Dedifferentiated amniotic fluid mesenchymal stem cell (primary cell): ENCODE data around the gene AHR.
A peak's percentile ranks its signal among the peaks of the same experiment; 100 is the strongest.
"Not testable (repeated sequence)": the region's sequence is repeated elsewhere in the genome, so short reads cannot be mapped to it uniquely, and the experiment has no call there.

Experiments
- DNase-seq: peaks from one replicate; pipeline ENCODE4 v3.0.0-alpha.2; 2016; ENCODE audit errors: extremely low spot score

The AHR gene

DNA sequence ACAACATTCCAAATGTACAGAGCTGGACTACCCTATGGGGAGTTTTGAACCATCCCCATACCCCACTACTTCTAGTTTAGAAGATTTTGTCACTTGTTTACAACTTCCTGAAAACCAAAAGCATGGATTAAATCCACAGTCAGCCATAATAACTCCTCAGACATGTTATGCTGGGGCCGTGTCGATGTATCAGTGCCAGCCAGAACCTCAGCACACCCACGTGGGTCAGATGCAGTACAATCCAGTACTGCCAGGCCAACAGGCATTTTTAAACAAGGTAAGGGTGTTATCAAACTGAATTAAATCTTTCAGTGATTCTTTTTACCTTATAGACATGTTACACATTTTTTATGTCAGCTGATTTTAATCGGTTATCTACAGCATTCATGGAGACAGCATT is 41.5 kb downstream of the AHR start:
- no peak for DNase-seq

DNA sequence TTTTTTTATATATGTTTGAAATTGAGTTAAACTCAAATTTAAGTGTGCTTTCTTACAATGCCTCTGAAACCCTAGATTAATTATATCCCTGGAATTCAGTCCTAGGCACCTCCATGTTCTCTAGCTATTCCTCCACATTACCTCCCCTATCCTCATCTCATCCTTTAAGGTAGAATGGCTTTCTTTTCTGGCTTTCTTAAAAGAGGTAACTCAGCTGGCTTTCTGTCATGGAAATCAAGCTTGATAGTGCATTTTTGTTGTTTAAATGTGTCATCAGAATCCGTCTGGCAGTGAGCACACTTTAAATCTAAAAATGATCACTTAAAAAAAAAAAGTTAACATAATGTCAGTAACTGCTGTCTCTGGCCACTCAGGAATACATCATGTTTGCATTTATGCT is 42.2 kb downstream of the AHR start:
- no peak for DNase-seq

DNA sequence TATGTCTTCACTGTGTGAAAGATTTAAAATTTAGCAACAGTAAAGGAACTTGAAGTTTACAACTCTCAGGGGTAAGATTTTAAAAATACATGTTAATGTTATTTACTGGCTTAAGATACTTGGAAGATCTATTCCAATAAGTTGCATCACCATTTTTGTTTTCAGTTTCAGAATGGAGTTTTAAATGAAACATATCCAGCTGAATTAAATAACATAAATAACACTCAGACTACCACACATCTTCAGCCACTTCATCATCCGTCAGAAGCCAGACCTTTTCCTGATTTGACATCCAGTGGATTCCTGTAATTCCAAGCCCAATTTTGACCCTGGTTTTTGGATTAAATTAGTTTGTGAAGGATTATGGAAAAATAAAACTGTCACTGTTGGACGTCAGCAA is 44.3 kb downstream of the AHR start:
- no peak for DNase-seq

DNA sequence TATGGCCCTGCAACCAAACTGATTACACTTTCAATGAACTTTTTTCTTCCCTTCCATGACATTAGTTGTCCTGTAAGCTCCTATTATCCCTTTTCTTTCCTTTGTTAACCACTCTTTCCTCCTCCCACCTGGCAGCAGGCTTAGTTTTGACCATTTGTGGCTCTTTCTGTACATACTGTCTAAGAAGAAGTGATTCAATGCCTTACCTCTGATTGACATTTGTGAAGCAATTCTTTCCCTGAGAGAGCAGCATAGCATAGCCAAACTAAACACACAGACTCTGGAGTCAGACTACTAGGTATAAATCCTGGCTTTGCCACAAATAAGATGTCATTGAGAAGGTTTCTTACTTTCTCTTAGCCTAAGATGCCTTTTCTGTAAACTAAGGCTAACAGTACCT is 48.9 kb downstream of the AHR start:
- DNase-seq, result no peak

DNA sequence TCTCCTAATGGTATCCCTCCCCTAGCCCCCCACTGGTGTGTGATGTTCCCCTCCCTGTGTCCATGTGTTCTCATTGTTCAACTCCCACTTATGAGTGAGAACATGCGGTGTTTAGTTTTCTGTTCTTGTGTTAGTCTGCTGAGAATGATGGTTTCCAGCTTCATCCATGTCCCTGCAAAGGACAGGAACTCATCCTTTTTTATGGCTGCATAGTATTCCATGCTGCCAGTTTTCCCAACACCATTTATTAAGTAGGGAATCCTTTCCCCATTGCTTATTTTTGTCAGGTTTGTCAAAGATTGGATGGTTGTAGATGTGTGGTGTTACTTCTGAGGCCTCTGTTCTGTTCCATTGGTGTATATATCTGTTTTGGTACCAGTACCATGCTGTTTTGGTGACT is 50.5 kb downstream of the AHR start:
- DNase-seq, result not testable (repeated sequence)

DNA sequence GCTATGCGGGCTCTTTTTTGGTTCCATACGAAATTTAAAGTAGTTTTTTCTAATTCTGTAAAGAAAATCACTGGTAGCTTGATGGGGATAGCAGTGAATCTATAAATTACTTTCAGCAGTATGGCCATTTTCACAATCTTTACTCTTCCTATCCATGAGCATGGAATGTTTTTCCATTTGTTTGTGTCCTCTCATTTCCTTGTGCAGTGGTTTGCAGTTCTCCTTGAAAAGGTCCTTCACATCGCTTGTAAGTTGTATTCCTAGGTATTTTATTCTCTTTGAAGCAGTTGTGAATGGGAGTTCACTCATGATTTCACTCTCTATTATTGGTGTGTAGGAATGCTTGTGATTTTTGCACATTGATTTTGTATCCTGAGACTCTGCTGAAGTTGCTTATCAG is 51.9 kb downstream of the AHR start:
- not testable (repeated sequence) for DNase-seq

DNA sequence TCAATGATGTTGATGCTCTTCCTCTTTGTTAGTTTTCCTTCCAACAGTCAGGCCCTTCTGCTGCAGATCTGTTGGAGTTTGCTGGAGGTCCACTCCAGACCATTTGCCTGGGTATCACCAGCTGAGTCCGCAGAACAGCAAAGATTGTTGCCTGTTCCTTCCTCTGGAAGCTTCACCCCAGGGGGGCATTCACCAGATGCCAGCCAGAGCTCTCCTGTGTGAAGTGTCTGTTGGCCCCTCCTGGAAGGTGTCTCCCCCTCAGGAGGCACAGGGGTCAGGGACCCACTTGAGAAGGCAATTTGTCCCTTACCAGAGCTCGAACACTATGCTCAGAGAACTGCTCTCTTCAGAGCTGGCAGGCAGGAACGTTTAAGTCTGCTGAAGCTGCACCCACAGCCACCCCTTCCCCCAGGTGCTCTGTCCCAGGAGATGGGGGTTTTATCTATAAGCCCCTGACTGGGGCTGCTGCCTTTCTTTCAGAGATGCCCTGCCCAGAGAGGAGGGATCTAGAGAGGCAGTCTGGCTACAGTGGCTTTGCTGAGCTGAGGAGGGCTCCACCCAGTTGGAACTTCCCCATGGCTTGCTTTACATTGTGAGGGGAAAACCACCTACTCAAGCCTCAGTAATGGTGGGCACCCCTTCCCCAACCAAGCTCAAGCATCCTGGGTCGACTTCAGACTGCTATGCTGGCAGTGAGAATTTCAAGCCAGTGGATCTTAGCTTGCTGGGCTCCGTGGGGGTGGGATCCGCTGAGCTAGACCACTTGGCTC is 55.4 kb downstream of the AHR start:
- not testable (repeated sequence) for DNase-seq

DNA sequence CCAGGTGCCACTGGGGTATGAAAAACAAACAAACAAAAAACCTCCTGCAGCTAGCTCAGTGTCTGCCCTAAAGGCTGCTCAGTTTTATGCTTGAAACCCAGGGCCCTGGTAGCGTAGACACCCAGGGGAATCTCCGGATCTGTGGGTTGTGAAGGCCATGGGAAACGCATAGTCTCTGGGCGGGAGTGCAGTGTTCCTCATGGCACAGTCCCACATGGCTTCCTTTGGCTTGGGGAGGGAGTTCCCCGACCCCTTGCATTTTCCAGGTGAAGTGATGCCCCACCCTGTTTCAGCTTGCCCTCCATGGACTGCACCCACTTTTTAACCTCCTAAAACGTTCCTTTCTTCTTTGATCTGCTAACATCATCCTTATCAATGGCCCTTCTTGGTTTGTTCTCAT is 56.0 kb downstream of the AHR start:
- no peak for DNase-seq

DNA sequence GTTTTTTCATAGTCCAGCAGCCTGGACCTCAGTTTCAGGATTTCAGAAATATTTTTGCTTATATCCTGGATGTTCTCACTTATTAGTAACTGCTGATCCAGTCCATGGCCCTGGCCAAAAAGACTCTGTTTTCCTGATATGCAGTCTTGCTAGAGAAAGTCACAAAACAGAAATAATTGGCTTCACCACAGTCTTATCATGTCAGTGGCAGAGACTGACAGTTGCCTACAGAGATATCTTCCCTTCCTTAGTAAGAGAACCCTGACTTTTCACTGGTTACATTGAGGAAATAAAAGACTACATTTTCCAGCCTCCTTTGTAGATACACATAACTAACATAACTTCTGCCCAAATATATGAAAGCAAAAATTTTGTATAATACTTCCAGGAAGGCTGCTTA is 56.6 kb downstream of the AHR start:
- DNase-seq, result no peak

DNA sequence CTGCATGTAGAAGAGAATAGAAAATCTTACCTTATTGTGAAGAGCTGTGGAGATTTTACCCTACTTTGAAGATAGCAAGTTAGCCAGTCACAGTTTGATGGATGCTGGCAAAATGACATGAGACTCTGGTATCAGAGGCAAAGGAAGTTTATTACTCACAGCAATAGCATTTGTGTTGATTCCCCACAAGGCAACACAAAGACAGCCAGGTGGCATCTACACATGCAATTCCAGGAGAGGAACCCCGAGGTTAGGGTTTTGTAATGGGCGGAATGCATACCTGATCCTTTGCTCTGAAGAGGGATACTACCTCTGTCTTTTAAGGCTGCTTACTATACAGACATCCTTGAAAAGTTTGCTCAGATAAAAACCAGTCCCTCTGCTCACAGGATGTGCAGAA is 59.5 kb downstream of the AHR start:
- no peak for DNase-seq

DNA sequence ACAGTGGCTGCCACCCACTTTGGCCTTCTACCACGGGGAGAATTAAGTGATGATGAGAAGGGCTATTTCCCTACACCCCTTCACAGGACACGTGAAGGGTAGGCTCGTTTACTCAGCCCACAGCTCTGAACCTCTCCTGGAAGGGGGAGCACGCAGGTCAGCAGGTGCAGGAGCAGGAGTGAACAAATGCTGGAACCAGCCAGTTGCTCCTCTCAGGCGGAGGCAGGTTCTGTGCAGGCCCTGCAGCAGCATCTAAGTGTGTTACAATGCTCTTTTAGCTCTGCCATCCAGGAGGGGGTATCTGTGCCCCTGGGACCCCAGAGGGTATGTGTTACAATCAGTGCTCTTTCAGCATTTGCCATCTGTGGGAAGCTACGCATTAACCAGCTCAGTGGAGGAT is 61.2 kb downstream of the AHR start:
- DNase-seq, result no peak

DNA sequence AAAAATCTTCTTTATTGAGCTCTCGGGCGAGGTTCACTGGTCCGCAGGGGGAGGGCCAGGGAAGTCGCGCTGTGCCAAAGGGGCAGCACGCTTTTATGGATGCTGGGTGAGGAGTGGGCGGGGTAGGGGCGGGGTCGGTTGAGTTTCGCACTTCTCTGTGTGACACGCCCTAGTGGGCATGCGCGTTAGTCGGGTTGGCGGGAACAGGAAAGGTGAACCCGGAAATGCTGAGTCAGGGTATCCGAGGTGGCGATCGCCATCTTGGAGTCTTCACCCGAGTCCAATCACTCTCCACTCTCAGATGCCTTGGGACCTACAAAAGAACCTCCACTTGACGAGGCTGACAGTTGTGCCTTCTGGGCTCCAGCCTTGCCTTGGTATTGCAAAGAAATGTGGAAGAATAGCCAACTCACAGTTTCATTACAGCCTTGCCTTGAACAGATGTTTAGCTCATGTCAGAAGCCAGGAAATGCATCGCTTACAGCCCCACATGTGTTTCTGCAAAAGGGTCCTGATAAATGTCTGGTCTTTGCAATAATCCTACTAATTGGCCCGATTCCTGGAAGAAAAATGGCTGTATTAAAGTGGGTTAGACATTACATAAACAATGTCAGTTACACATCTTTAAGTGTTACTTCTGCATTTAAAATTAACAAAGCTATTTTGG is 64.1 kb downstream of the AHR start:
- DNase-seq, result no peak

DNA sequence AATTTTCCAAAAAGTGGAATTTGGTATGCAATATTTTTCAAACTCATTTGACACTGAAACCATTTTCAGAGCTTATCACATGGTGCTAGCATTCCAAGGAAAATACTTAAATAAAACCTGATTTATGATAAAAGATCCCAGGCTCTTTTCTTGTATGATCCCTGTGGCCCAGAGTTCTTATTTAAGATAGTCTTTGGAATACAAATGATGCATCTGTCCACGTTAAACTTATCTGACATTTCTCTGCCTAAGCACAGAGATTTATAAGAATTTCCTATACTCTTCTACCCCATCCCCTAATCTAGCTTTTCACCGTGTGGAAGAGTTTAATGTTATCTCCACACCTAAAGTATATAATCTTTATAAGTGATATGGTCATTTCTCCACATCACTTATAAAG is 66.2 kb downstream of the AHR start:
- DNase-seq, result no peak

DNA sequence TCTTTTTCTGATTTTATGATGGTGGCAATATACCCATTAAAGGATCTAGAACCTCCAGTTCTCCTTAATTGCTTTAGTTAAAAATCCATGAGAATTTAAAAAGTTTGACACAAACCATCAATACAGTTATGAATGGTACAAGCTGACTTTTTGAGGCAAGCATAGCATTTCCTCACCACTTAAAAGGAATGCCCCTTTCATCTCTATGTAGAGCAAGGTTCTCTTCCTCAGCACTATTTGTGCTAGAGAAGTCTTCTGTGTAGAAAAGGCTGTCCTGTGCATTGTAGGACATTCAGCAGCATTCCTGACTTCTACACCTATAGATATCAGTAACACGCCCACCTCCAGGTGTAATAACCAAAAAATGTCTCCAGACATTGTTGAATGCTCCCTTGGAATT is 67.3 kb downstream of the AHR start:
- no peak for DNase-seq

DNA sequence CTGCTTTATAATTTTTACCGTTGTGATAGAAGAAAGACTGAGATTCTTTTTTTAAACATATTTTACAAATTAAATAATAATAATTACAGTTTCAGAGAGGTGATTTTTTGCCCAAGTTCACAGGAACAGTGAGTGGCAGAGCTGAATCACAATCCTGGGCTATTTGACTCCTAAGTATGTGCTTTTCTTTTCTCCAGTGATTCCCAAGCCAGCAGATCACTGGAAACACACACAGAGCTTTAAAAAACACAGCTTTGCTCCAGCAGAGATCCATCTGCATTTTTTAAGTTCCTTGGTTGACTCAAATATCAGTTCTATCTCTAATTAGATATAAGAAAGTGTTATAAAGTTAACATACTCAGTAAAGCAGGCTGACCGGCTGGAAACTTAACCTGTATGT is 69.0 kb downstream of the AHR start:
- peak; percentile 54 for DNase-seq

DNA sequence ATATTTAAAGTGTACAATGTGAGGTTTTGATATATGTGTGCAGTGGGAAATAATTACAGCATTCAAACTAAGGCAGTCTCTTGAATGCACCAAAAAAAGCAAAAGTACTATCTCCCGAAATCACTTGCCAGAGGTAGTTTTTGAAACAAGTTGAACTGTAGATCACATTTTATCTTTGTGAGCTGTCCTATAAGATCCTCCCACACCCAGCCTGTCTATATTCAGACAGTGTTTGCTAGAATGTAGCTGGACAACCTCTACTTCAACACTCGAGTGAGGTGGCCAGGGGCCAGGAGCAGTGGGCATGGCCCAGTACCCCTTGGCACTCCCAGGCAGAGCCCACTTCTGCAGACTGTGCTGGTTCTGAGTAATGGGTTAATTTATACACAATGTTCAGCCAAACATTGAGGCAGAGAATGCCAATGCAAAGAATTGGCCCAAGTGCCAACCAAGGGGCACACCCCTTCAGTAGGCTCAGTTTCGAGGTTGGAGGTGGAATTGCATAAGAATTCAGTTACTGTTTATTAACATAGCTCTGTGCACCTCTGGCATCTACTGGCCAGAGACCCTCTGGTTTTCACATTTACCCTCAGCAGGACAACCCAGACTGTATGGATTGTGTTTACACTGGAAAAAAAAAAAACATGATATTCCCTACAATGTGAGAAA is 70.5 kb downstream of the AHR start:
- DNase-seq, result no peak

DNA sequence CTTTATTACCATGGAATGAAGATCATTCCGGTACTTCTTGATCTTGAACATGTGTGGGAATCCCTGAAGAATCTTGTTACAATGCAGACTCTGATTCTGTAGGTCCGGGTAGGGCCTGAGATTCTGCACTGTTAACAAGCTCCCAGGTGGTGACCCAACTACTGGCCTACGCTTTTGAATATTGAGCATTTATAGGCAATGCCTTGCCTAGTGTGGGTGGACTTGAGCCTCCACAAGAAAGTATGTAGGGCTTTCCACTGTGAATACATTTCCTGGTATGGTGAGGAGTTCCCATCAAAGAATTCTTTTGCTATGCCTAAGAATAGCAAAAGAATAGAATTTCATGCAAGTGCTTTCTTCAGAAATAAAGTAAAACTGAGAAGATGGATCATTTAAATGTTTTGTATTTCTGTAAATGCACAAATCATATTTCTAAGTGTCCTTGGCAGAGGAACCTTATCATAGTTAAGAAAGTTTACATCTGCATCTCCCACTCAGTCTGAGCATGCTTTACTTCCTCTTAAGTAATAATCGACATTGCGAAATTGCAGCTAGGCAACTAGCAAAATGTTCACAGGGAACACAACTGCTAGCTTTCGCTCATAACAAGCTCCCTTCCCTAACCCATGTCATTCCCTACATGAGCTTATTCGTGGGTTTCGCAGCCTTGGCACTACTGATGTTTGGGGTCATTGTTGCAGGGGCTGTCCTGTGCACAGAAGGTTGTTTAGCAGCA is 71.4 kb downstream of the AHR start:
- DNase-seq, result peak; percentile 87

DNA sequence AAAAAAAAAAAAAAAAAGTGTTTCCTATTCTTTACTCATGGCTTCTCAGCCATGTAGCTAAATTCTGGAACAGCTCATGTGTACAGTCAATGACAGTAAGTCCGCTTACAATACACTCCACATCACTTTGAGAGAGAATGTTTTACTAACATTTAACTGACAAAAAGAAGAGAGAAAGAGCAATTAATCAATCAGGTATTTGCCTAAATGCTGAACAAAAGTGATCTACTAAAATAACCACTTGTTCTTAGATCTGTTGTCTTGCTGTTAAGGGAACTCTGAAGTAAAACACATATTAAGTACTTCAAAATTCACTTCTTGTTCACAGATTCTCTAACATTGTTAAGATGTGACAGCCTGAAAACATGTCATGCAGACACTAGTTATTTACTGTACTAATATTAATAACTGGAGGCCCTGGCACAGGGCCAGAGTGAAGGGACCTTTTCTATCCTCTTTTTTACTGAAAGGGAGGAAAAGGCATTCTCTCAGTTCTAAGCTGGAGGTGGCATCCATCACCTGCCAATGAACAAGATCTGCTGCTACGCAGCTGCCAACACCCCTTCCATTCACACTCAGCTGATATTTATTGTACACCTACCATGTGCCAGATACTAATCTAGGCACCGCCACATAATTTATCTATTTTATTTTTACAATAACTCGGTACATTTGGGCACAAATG is 72.6 kb downstream of the AHR start:
- no peak for DNase-seq

DNA sequence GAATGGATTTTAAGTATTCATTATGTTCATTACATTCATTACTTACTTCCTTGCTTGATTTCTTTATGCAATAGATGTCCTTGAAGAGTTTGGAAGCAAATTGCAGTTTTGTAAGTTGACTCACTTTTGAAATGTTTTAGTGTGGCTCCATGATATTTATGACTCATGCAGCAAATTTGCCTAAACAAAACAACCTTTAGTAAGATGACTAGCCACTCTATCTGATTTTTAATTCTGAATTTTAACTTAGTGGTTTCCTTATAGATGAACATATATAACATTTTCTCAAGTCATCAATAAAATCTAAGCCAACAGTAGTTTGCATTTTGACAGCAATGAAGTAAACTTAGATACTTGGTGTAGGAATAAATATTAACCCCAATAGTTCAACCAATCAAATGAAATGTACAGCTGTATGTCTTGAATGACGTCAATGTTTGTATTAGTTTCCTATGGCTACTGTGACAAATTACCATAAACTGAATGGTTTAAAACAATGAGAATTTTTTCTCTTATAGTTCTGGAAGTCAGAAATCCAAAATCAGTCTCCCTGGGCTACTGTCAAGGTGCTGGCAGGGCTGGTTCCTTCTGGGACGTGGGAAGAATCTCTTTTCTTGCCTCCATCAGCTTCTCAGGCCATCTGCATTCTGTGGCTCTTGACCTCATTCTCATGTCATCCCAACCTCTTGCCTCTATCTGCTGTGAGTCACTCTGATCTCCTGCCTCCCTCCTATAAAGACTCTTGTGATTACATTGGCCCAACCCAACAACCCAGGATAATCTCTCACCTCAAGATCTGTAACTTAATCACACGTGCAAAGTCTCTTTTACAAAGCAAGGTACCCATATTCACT is 73.4 kb downstream of the AHR start:
- peak; percentile 98 for DNase-seq

DNA sequence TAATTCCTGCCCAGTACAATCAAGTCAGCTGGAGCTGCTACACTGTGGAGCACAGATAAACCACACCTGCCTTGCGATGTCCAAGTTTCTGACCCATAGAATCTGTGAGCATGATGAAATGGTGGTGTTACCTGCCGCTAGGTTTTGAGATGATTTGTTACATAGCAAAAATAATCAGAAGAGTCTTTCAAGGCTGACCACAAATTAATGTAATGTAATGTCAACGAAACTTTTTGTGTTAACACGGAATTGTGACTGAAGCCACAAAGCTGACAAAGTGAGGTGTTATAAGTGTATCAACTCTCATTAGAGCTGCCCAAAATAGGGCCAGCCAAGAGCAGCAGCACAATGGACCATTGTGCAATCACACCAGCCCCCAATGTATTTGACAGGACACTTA is 75.7 kb downstream of the AHR start:
- no peak for DNase-seq

DNA sequence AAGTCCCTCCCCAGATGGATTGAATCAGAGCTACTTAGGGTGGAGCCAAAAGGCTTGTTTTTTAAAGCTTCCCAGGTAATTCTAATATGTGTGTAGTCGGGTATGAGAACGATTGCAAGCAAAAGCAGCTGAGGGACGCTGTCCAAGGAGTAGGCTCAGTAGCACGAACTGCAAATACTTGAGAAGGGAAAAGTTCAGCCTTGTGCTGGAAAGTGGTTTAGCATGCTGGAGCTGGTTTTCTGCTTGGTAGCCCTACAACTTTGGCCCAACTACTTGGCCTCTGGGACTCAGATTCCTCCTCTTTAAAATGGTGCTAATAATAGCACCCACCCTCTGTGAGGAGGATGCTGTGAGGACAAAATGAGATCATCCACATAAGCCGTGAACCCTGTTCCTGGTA is 76.2 kb downstream of the AHR start:
- DNase-seq, result no peak
